Measurements from ENCODE around the gene TRMT10C.

GRCh38 chr3:101527906-101528305, 33.8 kb upstream of the TRMT10C start:
- TF ChIP-seq EZH2 (optimal IDR thresholded peaks at IDR 0.05; ENCODE audit: low read depth, low read length), result no peak
- TF ChIP-seq CTCF (IDR thresholded peaks at IDR 0.05; ENCODE audit: low read length), result no peak
- TF ChIP-seq EZH2phosphoT487 (IDR thresholded peaks at IDR 0.05; ENCODE audit: low read length), result no peak
